Measurements from ENCODE around the gene OTULIN.

The OTULIN gene

GRCh38 chr5:14659821-14660607 lies 4.5 kb upstream of the OTULIN start:
- Histone ChIP-seq H3K27me3 (ENCODE audit: insufficient read depth, low read length) (peaks cover 16% of the 10 kb centered on the region), H3K9me3 (ENCODE audit: insufficient read depth, low read depth, low read length) (no peaks in the 10 kb centered on the region), H3K27ac (ENCODE audit: low read length) (no peak overlapping the region), H3K4me3 (ENCODE audit: low read length) (no peak overlapping the region), H3K4me1 (ENCODE audit: insufficient read depth, low read length) (no peaks in the 10 kb centered on the region), H3K36me3 (ENCODE audit: insufficient read depth, low read depth, low read length) (no peaks in the 10 kb centered on the region), H3K9ac (ENCODE audit: low read depth, low read length) (no peak overlapping the region)

GRCh38 chr5:14660833-14661232 lies 3.7 kb upstream of the OTULIN start:
- no peaks in the 10 kb centered on the region for H3K9me3 ChIP-seq (ENCODE audit: insufficient read depth, low read depth, low read length)
- H3K9ac ChIP-seq (ENCODE audit: low read depth, low read length) = no peak overlapping the region
- H3K27me3 ChIP-seq (ENCODE audit: insufficient read depth, low read length) = peaks cover 24% of the 10 kb centered on the region
- H3K27ac ChIP-seq (ENCODE audit: low read length) = no peak overlapping the region
- no peak overlapping the region for H3K4me3 ChIP-seq (ENCODE audit: low read length)
- H3K36me3 ChIP-seq (ENCODE audit: insufficient read depth, low read depth, low read length) = no peaks in the 10 kb centered on the region
- H3K4me1 ChIP-seq (ENCODE audit: insufficient read depth, low read length) = peaks cover 6% of the 10 kb centered on the region; the same call in 1 of the 2 replicates

- H3K27ac ChIP-seq (ENCODE audit: low read length) = no peak overlapping the region
- no peak overlapping the region for H3K9ac ChIP-seq (ENCODE audit: low read depth, low read length)
- H3K36me3 ChIP-seq (ENCODE audit: insufficient read depth, low read depth, low read length) = no peaks in the 10 kb centered on the region
- no peak overlapping the region for H3K4me3 ChIP-seq (ENCODE audit: low read length)
- H3K9me3 ChIP-seq (ENCODE audit: insufficient read depth, low read depth, low read length) = no peaks in the 10 kb centered on the region
- H3K4me1 ChIP-seq (ENCODE audit: insufficient read depth, low read length) = peaks cover 9% of the 10 kb centered on the region
- H3K27me3 ChIP-seq (ENCODE audit: insufficient read depth, low read length) = peaks cover 30% of the 10 kb centered on the region
These were observed 1.7 kb upstream of the OTULIN start for GRCh38 chr5:14662721-14663260.

GRCh38 chr5:14663734-14664269 lies 716 bp upstream of the OTULIN start:
- peak overlapping the region; percentile 80 for H3K4me3 ChIP-seq (ENCODE audit: low read length)
- H3K4me1 ChIP-seq (ENCODE audit: insufficient read depth, low read length) = peaks cover 9% of the 10 kb centered on the region
- no peaks in the 10 kb centered on the region for H3K9me3 ChIP-seq (ENCODE audit: insufficient read depth, low read depth, low read length)
- H3K36me3 ChIP-seq (ENCODE audit: insufficient read depth, low read depth, low read length) = peaks cover 4% of the 10 kb centered on the region; the same call in 1 of the 2 replicates
- H3K27me3 ChIP-seq (ENCODE audit: insufficient read depth, low read length) = peaks cover 30% of the 10 kb centered on the region
- H3K27ac ChIP-seq (ENCODE audit: low read length) = no peak overlapping the region
- peak overlapping the region; percentile 76 for H3K9ac ChIP-seq (ENCODE audit: low read depth, low read length)

- Histone ChIP-seq H3K36me3 (ENCODE audit: insufficient read depth, low read depth, low read length) (peaks cover 4% of the 10 kb centered on the region; the same call in 1 of the 2 replicates), H3K27ac (ENCODE audit: low read length) (no peak overlapping the region), H3K27me3 (ENCODE audit: insufficient read depth, low read length) (peaks cover 30% of the 10 kb centered on the region), H3K4me3 (ENCODE audit: low read length) (peak overlapping the region; percentile 80), H3K9me3 (ENCODE audit: insufficient read depth, low read depth, low read length) (no peaks in the 10 kb centered on the region), H3K4me1 (ENCODE audit: insufficient read depth, low read length) (peaks cover 9% of the 10 kb centered on the region), H3K9ac (ENCODE audit: low read depth, low read length) (peak overlapping the region; percentile 58; the same call in 1 of the 2 replicates)
These were observed 744 bp downstream of the OTULIN start for GRCh38 chr5:14665101-14665822.

- H3K36me3 ChIP-seq (ENCODE audit: insufficient read depth, low read depth, low read length) = peaks cover 4% of the 10 kb centered on the region; the same call in 1 of the 2 replicates
- H3K9me3 ChIP-seq (ENCODE audit: insufficient read depth, low read depth, low read length) = no peaks in the 10 kb centered on the region
- H3K4me3 ChIP-seq (ENCODE audit: low read length) = peak overlapping the region; percentile 80
- peaks cover 30% of the 10 kb centered on the region for H3K27me3 ChIP-seq (ENCODE audit: insufficient read depth, low read length)
- no peak overlapping the region for H3K9ac ChIP-seq (ENCODE audit: low read depth, low read length)
- H3K4me1 ChIP-seq (ENCODE audit: insufficient read depth, low read length) = peaks cover 11% of the 10 kb centered on the region
- H3K27ac ChIP-seq (ENCODE audit: low read length) = no peak overlapping the region
These were observed 1.4 kb downstream of the OTULIN start for GRCh38 chr5:14665949-14666348.

- Histone ChIP-seq H3K9ac (ENCODE audit: low read depth, low read length) (no peak overlapping the region), H3K27ac (ENCODE audit: low read length) (no peak overlapping the region)
These were observed 1.8 kb downstream of the OTULIN start for GRCh38 chr5:14666357-14666756.

GRCh38 chr5:14667290-14667689 lies 2.8 kb downstream of the OTULIN start:
- Histone ChIP-seq H3K4me3 (ENCODE audit: low read length) (no peak overlapping the region), H3K9me3 (ENCODE audit: insufficient read depth, low read depth, low read length) (no peaks in the 10 kb centered on the region), H3K4me1 (ENCODE audit: insufficient read depth, low read length) (peaks cover 12% of the 10 kb centered on the region), H3K9ac (ENCODE audit: low read depth, low read length) (no peak overlapping the region), H3K36me3 (ENCODE audit: insufficient read depth, low read depth, low read length) (peaks cover 4% of the 10 kb centered on the region; the same call in 1 of the 2 replicates), H3K27ac (ENCODE audit: low read length) (no peak overlapping the region), H3K27me3 (ENCODE audit: insufficient read depth, low read length) (peaks cover 30% of the 10 kb centered on the region)

More at GRCh38 chr5:14666357-14666756, 1.8 kb downstream of the OTULIN start:
- Histone ChIP-seq H3K4me3 (ENCODE audit: low read length) (no peak overlapping the region), H3K36me3 (ENCODE audit: insufficient read depth, low read depth, low read length) (peaks cover 4% of the 10 kb centered on the region; the same call in 1 of the 2 replicates), H3K9me3 (ENCODE audit: insufficient read depth, low read depth, low read length) (no peaks in the 10 kb centered on the region), H3K4me1 (ENCODE audit: insufficient read depth, low read length) (peaks cover 12% of the 10 kb centered on the region), H3K27me3 (ENCODE audit: insufficient read depth, low read length) (peaks cover 30% of the 10 kb centered on the region)

GRCh38 chr5:14667770-14668169 lies 3.3 kb downstream of the OTULIN start:
- no peaks in the 10 kb centered on the region for H3K9me3 ChIP-seq (ENCODE audit: insufficient read depth, low read depth, low read length)

GRCh38 chr5:14668181-14668591 lies 3.7 kb downstream of the OTULIN start:
- Histone ChIP-seq H3K9me3 (ENCODE audit: insufficient read depth, low read depth, low read length) (no peaks in the 10 kb centered on the region), H3K9ac (ENCODE audit: low read depth, low read length) (no peak overlapping the region), H3K36me3 (ENCODE audit: insufficient read depth, low read depth, low read length) (peaks cover 4% of the 10 kb centered on the region; the same call in 1 of the 2 replicates), H3K4me3 (ENCODE audit: low read length) (no peak overlapping the region), H3K27me3 (ENCODE audit: insufficient read depth, low read length) (peaks cover 23% of the 10 kb centered on the region), H3K27ac (ENCODE audit: low read length) (no peak overlapping the region), H3K4me1 (ENCODE audit: insufficient read depth, low read length) (peaks cover 18% of the 10 kb centered on the region)

More at GRCh38 chr5:14667770-14668169, 3.3 kb downstream of the OTULIN start:
- Histone ChIP-seq H3K4me3 (ENCODE audit: low read length) (no peak overlapping the region), H3K27me3 (ENCODE audit: insufficient read depth, low read length) (peaks cover 27% of the 10 kb centered on the region), H3K4me1 (ENCODE audit: insufficient read depth, low read length) (peaks cover 14% of the 10 kb centered on the region), H3K9ac (ENCODE audit: low read depth, low read length) (no peak overlapping the region), H3K27ac (ENCODE audit: low read length) (no peak overlapping the region), H3K36me3 (ENCODE audit: insufficient read depth, low read depth, low read length) (peaks cover 4% of the 10 kb centered on the region; the same call in 1 of the 2 replicates)

GRCh38 chr5:14669415-14669814 lies 4.9 kb downstream of the OTULIN start:
- no peak overlapping the region for H3K9ac ChIP-seq (ENCODE audit: low read depth, low read length)
- no peak overlapping the region for H3K27ac ChIP-seq (ENCODE audit: low read length)
- H3K9me3 ChIP-seq (ENCODE audit: insufficient read depth, low read depth, low read length) = no peaks in the 10 kb centered on the region
- peaks cover 4% of the 10 kb centered on the region; the same call in 1 of the 2 replicates for H3K36me3 ChIP-seq (ENCODE audit: insufficient read depth, low read depth, low read length)
- H3K27me3 ChIP-seq (ENCODE audit: insufficient read depth, low read length) = peaks cover 15% of the 10 kb centered on the region
- H3K4me1 ChIP-seq (ENCODE audit: insufficient read depth, low read length) = peaks cover 29% of the 10 kb centered on the region
- no peak overlapping the region for H3K4me3 ChIP-seq (ENCODE audit: low read length)
